ENCODE measurements around the gene GPAT3.
"Not testable (repeated sequence)": the region's sequence is repeated elsewhere in the genome, so short reads cannot be mapped to it uniquely, and the experiment has no call there.

GPAT3 gene

GRCh38 chr4:83535520-83536361 is at the start of gene GPAT3:
GPAT3 (plus strand) TSS chr4:83536108; CDS start chr4:83536623, 515 bp downstream.
- in situ Hi-C loops (cut with HindIII; ENCODE audit: low pct_unique_long_range_greater_than_20kb, low sequenced_read_pairs): no loop called here
- TF ChIP-seq JUND (IDR thresholded peaks at IDR 0.05; ENCODE audit: low read depth): no peak
- DNase-seq (ENCODE audit: low read depth in 1 of 2, low spot score in 1 of 2): peak; percentile 51 to 76

DNA sequence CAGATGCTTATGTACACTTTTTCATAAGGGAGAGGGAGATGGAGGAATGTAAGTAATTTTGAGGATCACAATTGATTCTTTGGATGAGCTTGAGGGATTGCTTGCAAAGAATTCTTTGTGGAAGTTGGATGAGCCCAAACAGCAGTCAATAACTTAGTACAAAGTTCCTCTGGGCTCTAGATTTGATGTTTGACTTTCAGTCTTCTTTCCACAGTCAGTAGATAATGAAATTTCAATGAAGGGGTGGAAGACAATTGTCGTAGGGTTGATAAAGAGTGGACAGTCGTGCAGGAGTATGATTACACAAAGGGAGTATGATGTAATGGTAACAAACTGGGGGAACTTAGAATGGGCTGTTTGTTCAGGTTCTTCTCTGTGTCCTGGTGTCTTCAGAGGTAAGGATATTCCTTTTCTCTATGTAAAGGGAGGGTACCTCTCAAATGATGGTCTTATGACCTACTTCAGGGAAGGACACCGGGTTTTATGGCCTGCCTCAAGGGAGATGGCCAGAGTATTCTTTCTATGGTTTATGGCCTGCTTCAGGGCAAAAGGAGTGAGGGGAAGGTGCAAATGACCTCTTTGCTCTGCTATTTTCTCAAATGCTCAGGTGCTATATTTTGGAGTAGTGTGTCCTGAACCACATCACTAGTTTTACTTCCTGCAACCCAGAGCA is 49.3 kb upstream of the GPAT3 start:
- in situ Hi-C loops (cut with HindIII; ENCODE audit: low pct_unique_long_range_greater_than_20kb, low sequenced_read_pairs): no loop called here
- no peak for TF ChIP-seq JUND (IDR thresholded peaks at IDR 0.05; ENCODE audit: low read depth)
- no peak for DNase-seq (ENCODE audit: low read depth in 1 of 2, low spot score in 1 of 2)

DNA sequence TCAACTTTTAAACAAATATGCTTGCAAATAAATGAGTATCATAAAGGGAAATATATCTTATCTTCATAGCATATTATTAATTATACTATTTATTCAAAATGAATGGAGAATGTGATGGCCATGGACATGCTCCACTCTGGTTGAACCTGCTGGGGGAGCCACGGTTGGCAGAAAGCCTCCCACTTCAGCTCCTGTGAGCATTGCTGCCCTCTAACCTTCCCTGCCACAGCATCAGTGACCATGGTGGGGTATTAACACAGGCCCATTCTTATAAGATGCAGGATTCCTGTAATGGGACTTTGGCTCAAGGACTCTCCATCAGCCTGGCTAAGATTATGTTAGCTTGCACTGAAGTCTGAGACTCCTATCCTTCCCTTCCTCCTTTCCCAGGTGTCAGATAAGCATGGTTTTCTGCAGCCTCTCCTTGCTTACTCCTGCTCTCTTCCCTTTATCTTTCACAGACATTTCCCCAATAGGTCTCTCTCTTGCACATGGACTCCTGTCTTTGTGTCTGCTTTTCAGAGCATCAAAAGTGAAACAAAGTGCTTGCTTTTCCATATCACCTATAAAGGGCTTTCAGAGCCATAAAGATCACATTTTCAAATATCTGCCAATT is 46.1 kb upstream of the GPAT3 start:
- no peak for DNase-seq (ENCODE audit: low read depth in 1 of 2, low spot score in 1 of 2)
- TF ChIP-seq JUND (IDR thresholded peaks at IDR 0.05; ENCODE audit: low read depth): no peak
- in situ Hi-C loops (cut with HindIII; ENCODE audit: low pct_unique_long_range_greater_than_20kb, low sequenced_read_pairs): no loop called here

DNA sequence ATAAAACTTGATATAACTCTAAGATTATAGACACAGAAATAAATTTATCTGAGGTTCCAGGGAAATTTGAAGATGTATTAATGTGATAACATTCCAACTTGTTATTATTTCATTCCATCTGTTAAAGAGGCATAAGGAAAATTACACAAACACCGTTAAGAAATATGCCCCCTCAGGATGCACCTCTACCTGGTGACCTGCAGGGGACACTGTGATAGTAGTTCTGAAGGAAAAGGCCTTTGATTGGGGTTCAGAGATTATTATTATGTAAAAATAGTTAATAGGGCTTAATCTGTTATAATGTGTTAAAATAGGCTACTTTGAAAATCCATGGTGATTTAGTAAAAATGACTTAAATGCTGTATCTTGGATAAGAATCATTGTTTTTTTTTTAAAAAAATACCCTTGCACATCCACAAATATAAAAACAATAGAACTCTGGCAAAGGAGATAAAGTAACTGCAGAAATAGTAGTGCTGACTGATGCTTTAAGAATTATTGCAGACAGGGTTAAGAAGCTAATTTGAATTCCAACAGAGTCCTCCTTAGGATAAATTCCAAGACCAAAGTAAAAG is 44.9 kb upstream of the GPAT3 start:
- no peak for TF ChIP-seq JUND (IDR thresholded peaks at IDR 0.05; ENCODE audit: low read depth)
- in situ Hi-C loops (cut with HindIII; ENCODE audit: low pct_unique_long_range_greater_than_20kb, low sequenced_read_pairs): no loop called here
- peak; percentile 10 to 18 for DNase-seq (ENCODE audit: low read depth in 1 of 2, low spot score in 1 of 2)

GRCh38 chr4:83496085-83496917 is 39.6 kb upstream of the GPAT3 start:
- in situ Hi-C loops (cut with HindIII; ENCODE audit: low pct_unique_long_range_greater_than_20kb, low sequenced_read_pairs): not testable (repeated sequence)

GRCh38 chr4:83498187-83498586 is 37.7 kb upstream of the GPAT3 start:
- in situ Hi-C loops (cut with HindIII; ENCODE audit: low pct_unique_long_range_greater_than_20kb, low sequenced_read_pairs): no loop called here
- TF ChIP-seq JUND (IDR thresholded peaks at IDR 0.05; ENCODE audit: low read depth): no peak

More at GRCh38 chr4:83496085-83496917, 39.6 kb upstream of the GPAT3 start:
- not testable (repeated sequence) for DNase-seq (ENCODE audit: low read depth in 1 of 2, low spot score in 1 of 2)

GRCh38 chr4:83501671-83502070 is 34.2 kb upstream of the GPAT3 start:
- in situ Hi-C loops (cut with HindIII; ENCODE audit: low pct_unique_long_range_greater_than_20kb, low sequenced_read_pairs); DNase-seq (ENCODE audit: low read depth in 1 of 2, low spot score in 1 of 2): not testable (repeated sequence)

More at GRCh38 chr4:83498187-83498586, 37.7 kb upstream of the GPAT3 start:
- DNase-seq (ENCODE audit: low read depth in 1 of 2, low spot score in 1 of 2): no peak

DNA sequence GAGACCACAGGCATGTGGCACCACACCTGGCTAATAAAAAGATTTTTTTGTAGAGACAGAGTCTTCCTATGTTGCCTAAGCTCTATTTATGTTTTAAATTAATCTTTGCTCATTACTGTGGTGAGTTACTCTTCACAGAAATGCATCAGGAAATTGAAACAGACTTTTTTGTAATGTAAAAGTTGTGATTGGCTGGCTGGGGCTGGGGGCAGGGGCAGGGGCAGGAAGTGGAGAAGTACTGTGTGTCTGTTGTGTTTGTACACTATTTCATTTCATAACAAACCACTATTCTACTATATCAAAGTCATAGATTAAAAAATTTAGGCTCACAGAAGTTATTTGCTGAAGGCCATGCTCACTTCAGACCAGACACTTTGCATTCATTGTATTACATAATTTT is 31.9 kb upstream of the GPAT3 start:
- in situ Hi-C loops (cut with HindIII; ENCODE audit: low pct_unique_long_range_greater_than_20kb, low sequenced_read_pairs): no loop called here
- no peak for TF ChIP-seq JUND (IDR thresholded peaks at IDR 0.05; ENCODE audit: low read depth)
- no peak for DNase-seq (ENCODE audit: low read depth in 1 of 2, low spot score in 1 of 2)

DNA sequence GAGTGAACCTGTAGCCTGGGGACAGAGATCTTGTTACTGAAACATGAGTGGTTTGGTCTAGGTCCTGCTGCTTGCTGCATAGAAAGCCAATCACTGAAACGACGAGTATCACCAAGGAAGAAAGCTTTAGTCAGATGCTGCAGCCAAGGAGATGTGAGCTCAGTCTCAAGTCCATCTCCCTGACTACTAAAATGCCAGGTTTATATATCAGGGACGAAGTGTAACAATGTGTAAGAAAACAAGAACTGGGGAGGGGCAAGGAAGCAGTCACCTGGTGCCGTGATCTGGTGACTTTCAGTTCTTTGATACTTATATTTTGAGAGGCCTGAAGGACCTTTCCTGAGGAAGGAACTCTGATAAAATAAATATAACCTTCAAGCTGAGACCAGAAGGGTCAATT is 31.4 kb upstream of the GPAT3 start:
- no peak for DNase-seq (ENCODE audit: low read depth in 1 of 2, low spot score in 1 of 2)

DNA sequence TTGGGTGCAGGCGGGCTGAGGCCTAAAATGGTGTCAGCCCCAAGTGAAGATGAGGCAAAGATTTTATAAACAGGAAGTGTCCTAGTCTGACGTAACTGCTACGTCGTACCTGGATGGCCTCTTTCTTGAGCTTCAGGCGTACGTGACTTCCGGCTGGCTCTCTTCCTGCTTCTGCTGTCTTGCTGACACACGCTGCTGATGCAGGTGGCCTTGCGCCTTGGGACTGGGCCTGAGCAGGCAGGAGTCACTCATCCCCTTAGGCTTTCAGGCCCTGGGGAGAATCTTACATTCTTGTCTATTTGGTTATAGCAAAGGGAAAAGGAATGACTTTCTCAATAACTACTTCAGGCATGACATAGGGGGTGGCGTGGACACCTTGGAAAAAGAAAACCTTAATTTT is 30.9 kb upstream of the GPAT3 start:
- in situ Hi-C loops (cut with HindIII; ENCODE audit: low pct_unique_long_range_greater_than_20kb, low sequenced_read_pairs): no loop called here
- TF ChIP-seq JUND (IDR thresholded peaks at IDR 0.05; ENCODE audit: low read depth): no peak
- DNase-seq (ENCODE audit: low read depth in 1 of 2, low spot score in 1 of 2): no peak

More for the DNA sequence above, 31.4 kb upstream of the GPAT3 start:
- no peak for TF ChIP-seq JUND (IDR thresholded peaks at IDR 0.05; ENCODE audit: low read depth)
- in situ Hi-C loops (cut with HindIII; ENCODE audit: low pct_unique_long_range_greater_than_20kb, low sequenced_read_pairs): no loop called here

DNA sequence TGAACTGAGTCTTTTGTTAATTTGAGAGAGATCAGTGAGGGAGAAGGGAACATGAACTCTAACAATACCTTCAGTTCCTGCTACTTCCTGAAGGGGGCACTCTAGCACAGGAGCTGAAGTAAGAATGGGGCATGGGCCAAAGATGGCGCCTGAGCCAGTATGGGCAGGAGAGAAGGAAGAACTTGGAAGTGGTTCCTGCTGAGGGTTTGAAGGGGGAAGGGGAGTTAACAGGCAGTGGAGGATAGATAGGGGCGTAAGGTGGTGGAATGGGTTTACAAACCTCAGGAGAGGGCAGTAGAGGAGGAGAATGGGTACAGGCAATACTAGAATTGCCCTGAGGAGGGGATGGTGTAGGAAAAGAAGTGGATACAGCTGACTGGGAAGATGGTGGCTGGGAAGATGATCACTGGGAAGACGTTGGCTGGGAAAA is 26.7 kb upstream of the GPAT3 start:
- peak in 1 of 2 experiments; percentile 65 for DNase-seq (ENCODE audit: low read depth in 1 of 2, low spot score in 1 of 2)
- in situ Hi-C loops (cut with HindIII; ENCODE audit: low pct_unique_long_range_greater_than_20kb, low sequenced_read_pairs): not testable (repeated sequence)

GRCh38 chr4:83510442-83510841 is 25.5 kb upstream of the GPAT3 start:
- DNase-seq (ENCODE audit: low read depth in 1 of 2, low spot score in 1 of 2): no peak
- TF ChIP-seq JUND (IDR thresholded peaks at IDR 0.05; ENCODE audit: low read depth): no peak
- in situ Hi-C loops (cut with HindIII; ENCODE audit: low pct_unique_long_range_greater_than_20kb, low sequenced_read_pairs): no loop called here

All from T47D (cell line).